ENCODE data around the gene MAP3K20.
"Not testable (repeated sequence)": the region's sequence is repeated elsewhere in the genome, so short reads cannot be mapped to it uniquely, and the experiment has no call there.

The MAP3K20 gene

DNA sequence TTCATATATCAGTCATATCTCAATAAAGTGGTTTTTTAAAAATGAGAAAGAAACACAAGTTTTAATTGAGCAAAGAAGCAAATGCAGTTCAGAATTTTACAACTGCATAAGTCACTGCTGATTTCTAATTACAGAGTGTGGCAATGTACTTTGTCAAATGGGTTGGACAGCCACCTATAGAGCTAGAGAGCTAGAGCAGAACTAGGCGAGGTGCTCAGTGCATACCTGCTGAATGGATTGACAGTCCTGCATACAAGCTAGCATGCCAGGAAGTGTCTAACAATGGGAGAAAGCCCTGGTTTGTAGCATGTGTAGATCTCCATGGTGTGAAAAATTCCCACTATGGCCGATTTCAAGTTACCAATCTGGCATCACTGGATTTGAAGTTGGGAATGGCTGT is 172.7 kb downstream of the MAP3K20 start:
- Histone ChIP-seq H3K9ac (ENCODE audit: low read length) (no peak overlapping the region), H3K9me3 (ENCODE audit: low read length) (no peaks in the 10 kb centered on the region), H3K27ac (ENCODE audit: low read depth, low read length) (no peak overlapping the region), H3K27me3 (ENCODE audit: control insufficient read depth in 1 of 2, insufficient read depth in 2 of 2, low read length in 2 of 2) (no peaks in the 10 kb centered on the region), H3K36me3 (ENCODE audit: insufficient read depth, low read length) (no peaks in the 10 kb centered on the region), H3K4me1 (ENCODE audit: insufficient read depth, low read length) (no peaks in the 10 kb centered on the region), H3K4me3 (ENCODE audit: low read depth in 1 of 2, low read length in 2 of 2) (no peak overlapping the region)

DNA sequence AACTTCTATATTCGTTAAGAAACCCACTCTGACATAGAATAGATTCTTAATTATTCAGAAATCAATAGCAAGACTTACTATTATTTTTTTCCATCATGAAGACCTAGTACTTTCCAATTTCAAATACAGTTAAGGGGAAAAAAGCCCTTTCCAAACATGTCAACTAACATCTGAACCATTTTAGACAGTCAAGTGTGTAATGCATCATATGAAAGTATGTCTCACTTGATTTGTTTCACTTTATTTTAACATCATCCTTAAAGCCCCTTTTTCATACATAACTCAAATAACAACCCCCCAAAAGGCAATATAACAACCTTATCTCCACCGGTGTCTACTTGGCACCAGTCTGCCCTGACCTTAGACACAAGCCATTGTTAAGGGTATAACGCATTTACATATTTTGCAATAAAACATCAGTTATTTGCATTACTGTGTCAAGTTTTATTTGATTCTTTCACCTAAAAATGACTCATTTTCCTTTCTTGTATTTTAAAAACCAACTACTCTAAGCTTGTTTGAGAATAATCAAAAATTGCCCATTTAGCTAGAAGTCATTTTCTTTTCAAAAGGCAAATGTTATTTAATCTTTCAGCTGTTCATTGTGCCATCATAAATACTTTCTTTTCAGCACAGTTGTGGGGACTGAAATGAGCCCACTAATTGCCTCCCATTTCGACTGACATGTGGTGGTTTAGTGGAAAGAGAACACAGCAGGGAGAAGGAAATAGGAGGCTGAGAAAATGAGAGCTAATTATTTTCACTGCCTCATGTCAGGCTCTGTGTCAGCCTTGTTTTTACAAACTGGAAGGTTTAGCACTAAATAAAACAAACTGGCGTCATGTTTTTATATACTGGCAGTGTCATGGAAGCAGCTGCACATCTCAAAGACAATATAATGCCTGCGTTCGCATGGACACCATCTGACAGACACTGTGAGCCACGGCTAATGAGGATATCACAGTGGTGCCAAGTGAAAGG is 174.3 kb downstream of the MAP3K20 start:
- no peaks in the 10 kb centered on the region for H3K9me3 ChIP-seq (ENCODE audit: low read length)
- no peaks in the 10 kb centered on the region for H3K4me1 ChIP-seq (ENCODE audit: insufficient read depth, low read length)
- H3K9ac ChIP-seq (ENCODE audit: low read length) = no peak overlapping the region
- H3K27me3 ChIP-seq (ENCODE audit: control insufficient read depth in 1 of 2, insufficient read depth in 2 of 2, low read length in 2 of 2) = no peaks in the 10 kb centered on the region
- H3K36me3 ChIP-seq (ENCODE audit: insufficient read depth, low read length) = no peaks in the 10 kb centered on the region
- no peak overlapping the region for H3K4me3 ChIP-seq (ENCODE audit: low read depth in 1 of 2, low read length in 2 of 2)
- H3K27ac ChIP-seq (ENCODE audit: low read depth, low read length) = no peak overlapping the region

DNA sequence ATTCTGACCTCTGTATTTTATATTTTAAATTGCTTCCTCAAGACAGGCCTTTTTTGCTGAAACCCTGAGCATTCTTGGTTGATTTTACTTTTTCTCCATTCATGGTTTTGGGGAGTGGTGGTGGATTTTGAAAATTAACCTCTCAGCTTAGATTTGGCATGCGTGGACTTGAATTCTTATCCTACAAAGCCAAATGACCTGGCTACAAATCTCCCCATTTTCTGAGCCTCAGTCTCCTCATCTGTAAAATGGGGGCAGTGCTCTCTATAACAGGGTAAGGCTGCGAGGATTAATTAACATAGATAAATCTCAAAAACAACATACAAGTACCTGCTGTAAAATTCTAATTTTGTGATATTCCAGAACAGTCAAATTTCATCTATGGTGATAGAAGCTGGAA is 175.6 kb downstream of the MAP3K20 start:
- Histone ChIP-seq H3K4me1 (ENCODE audit: insufficient read depth, low read length) (no peaks in the 10 kb centered on the region), H3K9ac (ENCODE audit: low read length) (no peak overlapping the region), H3K36me3 (ENCODE audit: insufficient read depth, low read length) (no peaks in the 10 kb centered on the region), H3K27ac (ENCODE audit: low read depth, low read length) (no peak overlapping the region), H3K27me3 (ENCODE audit: control insufficient read depth in 1 of 2, insufficient read depth in 2 of 2, low read length in 2 of 2) (no peaks in the 10 kb centered on the region), H3K4me3 (ENCODE audit: low read depth in 1 of 2, low read length in 2 of 2) (no peak overlapping the region), H3K9me3 (ENCODE audit: low read length) (no peaks in the 10 kb centered on the region)

DNA sequence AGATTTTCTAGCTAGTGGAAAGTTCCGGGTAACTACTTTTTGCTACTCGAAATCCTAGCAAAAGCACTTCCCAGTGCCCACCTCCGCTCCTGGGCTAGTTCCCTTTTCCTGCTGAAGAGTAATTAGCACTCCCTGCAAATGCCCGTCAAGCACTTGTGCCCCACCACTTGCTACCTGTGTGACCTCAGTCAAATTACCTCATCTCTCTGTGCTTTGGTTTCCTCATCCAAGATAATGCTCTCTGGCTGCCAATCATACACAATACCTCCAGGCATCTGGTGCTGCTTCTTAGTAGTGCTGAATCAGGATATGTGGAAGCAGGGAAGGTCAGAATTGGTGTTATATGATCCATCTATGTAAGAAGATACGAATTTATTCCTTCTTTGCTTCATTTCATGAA is 176.9 kb downstream of the MAP3K20 start:
- no peaks in the 10 kb centered on the region for H3K36me3 ChIP-seq (ENCODE audit: insufficient read depth, low read length)

DNA sequence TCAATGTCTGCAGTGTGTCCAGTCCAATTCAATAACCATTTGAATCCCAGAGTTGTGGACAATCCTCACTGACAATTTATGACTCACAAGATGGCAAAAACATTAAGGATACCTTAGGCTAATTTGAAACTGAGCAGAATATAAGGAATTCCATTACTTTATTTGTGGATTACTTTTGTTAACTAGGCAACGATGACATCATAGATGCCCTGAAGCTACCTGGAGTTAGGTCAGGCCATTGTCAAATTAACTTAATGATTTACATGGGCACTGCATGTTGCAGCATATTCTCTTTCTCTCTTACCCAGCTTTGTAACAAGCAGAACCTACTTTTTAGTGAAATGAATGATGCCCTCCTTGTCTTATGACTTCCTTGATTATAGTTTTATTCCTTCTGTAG is 179.0 kb downstream of the MAP3K20 start:
- H3K4me1 ChIP-seq (ENCODE audit: insufficient read depth, low read length) = no peaks in the 10 kb centered on the region
- H3K36me3 ChIP-seq (ENCODE audit: insufficient read depth, low read length) = peaks cover 6% of the 10 kb centered on the region
- no peaks in the 10 kb centered on the region for H3K9me3 ChIP-seq (ENCODE audit: low read length)

More for the DNA sequence above, 176.9 kb downstream of the MAP3K20 start:
- Histone ChIP-seq H3K4me3 (ENCODE audit: low read depth in 1 of 2, low read length in 2 of 2) (no peak overlapping the region), H3K9ac (ENCODE audit: low read length) (no peak overlapping the region), H3K9me3 (ENCODE audit: low read length) (no peaks in the 10 kb centered on the region), H3K4me1 (ENCODE audit: insufficient read depth, low read length) (no peaks in the 10 kb centered on the region), H3K27ac (ENCODE audit: low read depth, low read length) (no peak overlapping the region), H3K27me3 (ENCODE audit: control insufficient read depth in 1 of 2, insufficient read depth in 2 of 2, low read length in 2 of 2) (no peaks in the 10 kb centered on the region)

DNA sequence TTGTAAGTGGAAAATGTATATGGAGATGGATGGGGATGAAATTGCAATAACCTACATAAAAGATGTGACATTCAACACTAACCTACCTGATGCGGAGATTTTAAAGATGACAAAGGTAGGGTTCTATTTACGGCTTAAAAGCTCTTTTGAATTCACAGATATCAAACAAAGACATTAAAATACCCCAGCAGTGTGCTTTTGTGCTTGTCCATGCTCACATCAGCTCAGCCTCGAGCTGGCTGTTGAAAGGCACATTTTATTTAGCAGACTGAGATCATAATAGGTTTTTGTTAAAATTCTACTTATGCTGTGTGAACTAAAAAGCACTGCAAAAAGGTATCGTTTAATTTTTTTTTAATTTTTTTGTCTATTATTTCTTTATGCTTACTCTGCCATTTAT is 183.1 kb downstream of the MAP3K20 start:
- Histone ChIP-seq H3K27me3 (ENCODE audit: control insufficient read depth in 1 of 2, insufficient read depth in 2 of 2, low read length in 2 of 2) (no peaks in the 10 kb centered on the region), H3K9me3 (ENCODE audit: low read length) (no peaks in the 10 kb centered on the region), H3K4me3 (ENCODE audit: low read depth in 1 of 2, low read length in 2 of 2) (no peak overlapping the region), H3K9ac (ENCODE audit: low read length) (no peak overlapping the region), H3K27ac (ENCODE audit: low read depth, low read length) (no peak overlapping the region), H3K36me3 (ENCODE audit: insufficient read depth, low read length) (peaks cover 8% of the 10 kb centered on the region), H3K4me1 (ENCODE audit: insufficient read depth, low read length) (no peaks in the 10 kb centered on the region)

More for the DNA sequence above, 179.0 kb downstream of the MAP3K20 start:
- Histone ChIP-seq H3K27ac (ENCODE audit: low read depth, low read length) (no peak overlapping the region), H3K27me3 (ENCODE audit: control insufficient read depth in 1 of 2, insufficient read depth in 2 of 2, low read length in 2 of 2) (no peaks in the 10 kb centered on the region), H3K4me3 (ENCODE audit: low read depth in 1 of 2, low read length in 2 of 2) (no peak overlapping the region), H3K9ac (ENCODE audit: low read length) (no peak overlapping the region)

DNA sequence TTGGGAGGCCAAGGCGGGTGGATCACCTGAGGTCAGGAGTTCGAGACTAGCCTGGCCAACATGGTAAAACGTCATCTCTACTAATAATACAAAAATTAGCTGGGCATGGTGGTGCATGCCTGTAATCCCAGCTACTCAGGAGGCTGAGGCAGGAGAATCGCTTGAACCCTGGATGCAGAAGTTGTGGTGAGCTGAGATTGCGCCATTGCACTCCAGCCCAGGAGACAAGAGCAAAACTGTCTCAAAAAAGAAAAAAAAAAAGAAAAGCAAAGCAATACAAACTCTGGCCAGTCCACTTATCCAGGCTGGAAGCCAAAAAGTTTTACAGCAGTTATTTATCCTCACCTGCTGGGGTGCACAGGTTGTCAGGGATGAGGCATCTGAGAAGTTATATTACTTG is 186.7 kb downstream of the MAP3K20 start:
- not testable (repeated sequence) for H3K4me3 ChIP-seq (ENCODE audit: low read depth in 1 of 2, low read length in 2 of 2); H3K9me3 ChIP-seq (ENCODE audit: low read length); H3K9ac ChIP-seq (ENCODE audit: low read length); H3K4me1 ChIP-seq (ENCODE audit: insufficient read depth, low read length); H3K27me3 ChIP-seq (ENCODE audit: control insufficient read depth in 1 of 2, insufficient read depth in 2 of 2, low read length in 2 of 2); H3K27ac ChIP-seq (ENCODE audit: low read depth, low read length)
- peaks cover 18% of the 10 kb centered on the region for H3K36me3 ChIP-seq (ENCODE audit: insufficient read depth, low read length)

DNA sequence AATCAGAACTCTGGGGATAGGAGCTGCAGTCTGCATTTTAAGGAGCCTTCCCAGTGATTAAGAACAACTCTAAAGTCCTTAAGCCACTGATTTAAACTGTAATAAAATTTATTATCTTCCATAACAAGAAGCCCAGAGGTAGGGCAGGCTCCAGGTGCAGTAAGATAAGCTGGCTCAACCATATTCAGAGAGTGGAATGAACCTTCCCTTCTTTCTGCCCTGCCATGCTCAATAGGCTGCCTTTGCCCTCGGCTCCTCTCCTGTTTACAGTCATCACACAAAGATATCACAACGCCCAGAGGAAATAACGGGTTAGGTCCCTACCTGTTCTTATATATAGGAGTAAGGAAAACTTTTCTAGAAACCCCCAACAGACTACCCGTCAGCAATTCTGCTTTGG is 188.5 kb downstream of the MAP3K20 start:
- Histone ChIP-seq H3K9me3 (ENCODE audit: low read length) (no peaks in the 10 kb centered on the region), H3K27ac (ENCODE audit: low read depth, low read length) (no peak overlapping the region), H3K9ac (ENCODE audit: low read length) (no peak overlapping the region), H3K4me1 (ENCODE audit: insufficient read depth, low read length) (no peaks in the 10 kb centered on the region), H3K36me3 (ENCODE audit: insufficient read depth, low read length) (peaks cover 24% of the 10 kb centered on the region), H3K27me3 (ENCODE audit: control insufficient read depth in 1 of 2, insufficient read depth in 2 of 2, low read length in 2 of 2) (no peaks in the 10 kb centered on the region), H3K4me3 (ENCODE audit: low read depth in 1 of 2, low read length in 2 of 2) (no peak overlapping the region)

DNA sequence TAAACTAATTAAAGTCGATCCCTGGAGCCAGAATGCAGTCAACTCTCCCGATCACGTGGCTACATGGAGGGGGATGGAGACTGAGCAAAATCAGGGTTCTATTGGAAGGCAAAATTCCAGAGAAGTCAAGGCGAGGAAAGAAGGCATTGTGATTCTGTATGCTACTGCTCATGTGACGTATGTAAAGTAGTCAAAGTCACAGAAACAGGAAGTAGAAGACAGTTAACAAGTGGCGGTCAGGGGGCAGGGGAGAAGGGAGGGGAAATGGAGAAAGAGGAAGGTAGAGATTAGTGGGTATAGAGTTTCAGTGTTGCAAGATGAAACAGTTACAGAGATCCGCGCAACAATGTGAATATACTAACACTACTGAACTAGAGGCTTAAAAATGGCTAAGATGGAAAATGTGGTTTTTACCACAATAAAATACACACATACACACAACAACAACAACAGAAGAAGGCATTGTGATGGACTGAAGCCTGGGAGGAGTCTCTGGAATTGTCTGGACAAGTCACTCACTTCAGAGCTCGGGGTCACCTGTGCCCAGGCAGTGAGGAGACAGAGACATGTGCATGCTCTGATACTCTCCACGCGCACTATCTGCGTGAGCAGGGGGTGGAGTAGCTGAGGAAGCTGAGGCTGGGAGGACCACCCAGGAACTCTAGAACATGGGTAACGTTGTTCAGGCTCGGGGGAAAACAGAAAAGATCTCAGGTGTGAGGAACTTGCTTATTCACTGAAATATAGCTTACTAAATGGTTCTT is 189.1 kb downstream of the MAP3K20 start:
- Histone ChIP-seq H3K4me3 (ENCODE audit: low read depth in 1 of 2, low read length in 2 of 2) (no peak overlapping the region), H3K4me1 (ENCODE audit: insufficient read depth, low read length) (no peaks in the 10 kb centered on the region), H3K27ac (ENCODE audit: low read depth, low read length) (no peak overlapping the region), H3K9ac (ENCODE audit: low read length) (no peak overlapping the region), H3K36me3 (ENCODE audit: insufficient read depth, low read length) (peaks cover 20% of the 10 kb centered on the region), H3K27me3 (ENCODE audit: control insufficient read depth in 1 of 2, insufficient read depth in 2 of 2, low read length in 2 of 2) (no peaks in the 10 kb centered on the region), H3K9me3 (ENCODE audit: low read length) (no peaks in the 10 kb centered on the region)

DNA sequence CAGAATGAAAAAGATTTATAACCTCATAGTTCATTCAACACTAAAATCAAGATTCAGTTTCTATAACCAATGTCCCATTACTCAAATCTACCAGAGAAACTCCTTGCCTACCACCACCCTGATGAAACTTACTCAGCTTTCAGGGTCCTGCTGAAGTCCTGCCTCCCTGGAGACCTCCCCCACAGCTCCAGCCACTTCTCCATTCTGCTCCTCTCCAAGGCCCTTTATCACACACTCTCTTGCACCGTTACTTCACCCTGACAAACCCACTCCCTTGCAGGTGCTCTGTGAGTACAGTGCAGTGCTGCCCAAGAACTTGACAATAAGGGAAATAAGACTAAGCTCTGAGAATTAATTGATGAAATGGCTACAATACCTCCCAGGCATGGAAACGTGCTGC is 195.5 kb downstream of the MAP3K20 start:
- no peak overlapping the region for H3K4me3 ChIP-seq (ENCODE audit: low read depth in 1 of 2, low read length in 2 of 2)

DNA sequence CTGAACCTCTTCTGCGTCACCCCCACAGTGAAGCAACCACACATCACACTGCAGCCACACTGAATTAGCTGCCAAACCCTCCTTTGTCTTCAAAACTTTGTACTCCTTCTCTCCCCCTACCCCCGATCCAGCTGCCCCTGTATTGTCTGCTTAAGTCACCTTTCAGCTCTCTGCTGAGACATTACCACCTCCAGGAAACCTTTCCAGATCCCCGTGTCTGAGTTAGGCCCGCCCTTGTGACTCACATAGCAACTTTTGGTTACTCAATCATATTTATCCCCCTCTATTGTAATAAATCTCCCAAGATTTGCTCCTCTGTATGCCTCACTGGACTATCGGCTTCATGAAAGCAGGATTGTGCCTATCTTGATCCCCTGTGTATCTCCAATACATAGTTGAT is 196.2 kb downstream of the MAP3K20 start:
- H3K27ac ChIP-seq (ENCODE audit: low read depth, low read length) = no peak overlapping the region
- no peaks in the 10 kb centered on the region for H3K27me3 ChIP-seq (ENCODE audit: control insufficient read depth in 1 of 2, insufficient read depth in 2 of 2, low read length in 2 of 2)
- H3K4me1 ChIP-seq (ENCODE audit: insufficient read depth, low read length) = no peaks in the 10 kb centered on the region
- no peaks in the 10 kb centered on the region for H3K9me3 ChIP-seq (ENCODE audit: low read length)
- no peak overlapping the region for H3K4me3 ChIP-seq (ENCODE audit: low read depth in 1 of 2, low read length in 2 of 2)
- no peak overlapping the region for H3K9ac ChIP-seq (ENCODE audit: low read length)
- peaks cover 9% of the 10 kb centered on the region for H3K36me3 ChIP-seq (ENCODE audit: insufficient read depth, low read length)

More for the DNA sequence above, 195.5 kb downstream of the MAP3K20 start:
- peaks cover 9% of the 10 kb centered on the region for H3K36me3 ChIP-seq (ENCODE audit: insufficient read depth, low read length)
- no peaks in the 10 kb centered on the region for H3K4me1 ChIP-seq (ENCODE audit: insufficient read depth, low read length)
- H3K9me3 ChIP-seq (ENCODE audit: low read length) = no peaks in the 10 kb centered on the region
- no peak overlapping the region for H3K9ac ChIP-seq (ENCODE audit: low read length)
- H3K27ac ChIP-seq (ENCODE audit: low read depth, low read length) = no peak overlapping the region
- no peaks in the 10 kb centered on the region for H3K27me3 ChIP-seq (ENCODE audit: control insufficient read depth in 1 of 2, insufficient read depth in 2 of 2, low read length in 2 of 2)
